HepG2 (cell line): ENCODE measurements around the gene TTLL10. TPM values are rescaled to one million over a fixed set of nuclear protein-coding genes. Genes with fewer than 3 reads are reported as not detected.
A peak's percentile ranks its signal among the peaks of the same experiment; 100 is the strongest.

Experiments used
- AGO1 ChIP-seq: fragments of 200-400 bp; formaldehyde crosslinking; IDR thresholded peaks from 2 replicates; pipeline ENCODE4 v1.6.1; 2017; ENCODE audit warnings: mild to moderate bottlenecking, low read depth, low read length, moderate library complexity; ENCODE audit not compliant: poor library complexity, severe bottlenecking
- AKAP8 ChIP-seq: sonication (generic); formaldehyde crosslinking; IDR thresholded peaks from 2 replicates; pipeline ENCODE4 v1.5.1; 2020; ENCODE audit warnings: mild to moderate bottlenecking, missing genetic modification reagents
- ARID4A ChIP-seq: sonication (generic); formaldehyde crosslinking; IDR thresholded peaks from 2 replicates; pipeline ENCODE4 v1.5.0; 2020; ENCODE audit warnings: mild to moderate bottlenecking, missing genetic modification reagents, borderline replicate concordance
- BRD4 ChIP-seq: sonication (generic); formaldehyde crosslinking; IDR thresholded peaks from 2 replicates; pipeline ENCODE4 v1.4.0; 2020; ENCODE audit warnings: missing genetic modification reagents
- E2F5 ChIP-seq: sonication (generic); formaldehyde crosslinking; conservative IDR thresholded peaks from 2 replicates; pipeline ENCODE4 v1.4.0; 2020; ENCODE audit warnings: missing genetic modification reagents
- GABPA ChIP-seq, 2 experiments: IDR thresholded peaks; 2 replicates each; pipeline ENCODE4 v1.6.1; 2011 to 2016; ENCODE audit warnings: low read depth in 2 of 2, low read length in 1 of 2, missing biosample characterization in 1 of 2, missing genetic modification characterization in 1 of 2
- HNRNPK ChIP-seq: fragments of 200-400 bp; formaldehyde crosslinking; IDR thresholded peaks from 2 replicates; pipeline ENCODE4 v1.6.1; 2018; ENCODE audit warnings: low read length, low read depth, moderate library complexity, mild to moderate bottlenecking; ENCODE audit not compliant: poor library complexity, severe bottlenecking
- NR2C2 ChIP-seq: sonication (generic); formaldehyde crosslinking; IDR thresholded peaks from 2 replicates; pipeline ENCODE4 v1.4.0; 2020; ENCODE audit warnings: missing genetic modification reagents, mild to moderate bottlenecking, moderate library complexity, borderline replicate concordance
- RBM22 ChIP-seq: fragments of 200-400 bp; formaldehyde crosslinking; optimal IDR thresholded peaks from 2 replicates; pipeline ENCODE3; 2017; ENCODE audit warnings: mild to moderate bottlenecking, low read length, moderate library complexity
- SP140L ChIP-seq: sonication (generic); formaldehyde crosslinking; IDR thresholded peaks from 2 replicates; pipeline ENCODE4 v1.4.0; 2020; ENCODE audit warnings: missing genetic modification reagents, borderline replicate concordance
- TCF7L2 ChIP-seq: IDR thresholded peaks from 2 replicates; pipeline ENCODE4 v1.6.1; 2011; ENCODE audit warnings: mild to moderate bottlenecking, low read depth, low read length, moderate library complexity
- ZBTB3 ChIP-seq: sonication (generic); formaldehyde crosslinking; IDR thresholded peaks from 2 replicates; pipeline ENCODE4 v1.4.0; 2020; ENCODE audit warnings: low read depth, mild to moderate bottlenecking, moderate library complexity, missing genetic modification reagents, borderline replicate concordance
- ZFX ChIP-seq: sonication (generic); formaldehyde crosslinking; IDR thresholded peaks from 2 replicates; pipeline ENCODE4 v1.4.0; 2020; ENCODE audit warnings: mild to moderate bottlenecking, low read depth, missing genetic modification reagents, moderate library complexity
- ZNF432 ChIP-seq: sonication (generic); formaldehyde crosslinking; IDR thresholded peaks from 2 replicates; pipeline ENCODE4 v1.5.0; 2020; ENCODE audit warnings: missing genetic modification reagents, mild to moderate bottlenecking, borderline replicate concordance
- ZNF501 ChIP-seq: sonication (generic); formaldehyde crosslinking; IDR thresholded peaks from 2 replicates; pipeline ENCODE4 v1.5.1; 2020; ENCODE audit warnings: mild to moderate bottlenecking, moderate library complexity, missing genetic modification reagents
- ZNF558 ChIP-seq: sonication (generic); formaldehyde crosslinking; IDR thresholded peaks from 2 replicates; pipeline ENCODE4 v1.9.0; 2022; ENCODE audit warnings: mild to moderate bottlenecking, missing genetic modification reagents, borderline replicate concordance
- ZNF564 ChIP-seq: sonication (generic); formaldehyde crosslinking; IDR thresholded peaks from 2 replicates; pipeline ENCODE4 v1.8.1; 2023; ENCODE audit warnings: mild to moderate bottlenecking, missing genetic modification reagents
- ZNF644 ChIP-seq: IDR thresholded peaks from 2 replicates; pipeline ENCODE4 v1.6.1; 2016; ENCODE audit warnings: low read depth
- ZNF674 ChIP-seq: sonication (generic); formaldehyde crosslinking; IDR thresholded peaks from 2 replicates; pipeline ENCODE4 v1.5.0; 2020; ENCODE audit warnings: low read depth, mild to moderate bottlenecking, missing genetic modification reagents
- ZNF792 ChIP-seq: IDR thresholded peaks from 2 replicates; pipeline ENCODE4 v1.6.1; 2016
- polyA plus RNA-seq, 8 experiments: library from polyadenylated mRNA; depleted of rRNA in 3 of 8; stranded (reverse) in 7 of 8; unstranded in 1 of 8; fragments of >200 nt; fragmentation: Illumina TruSeq in 4 of 8; extraction: Trizol in 4 of 8; gene quantifications; 2 replicates each; pipeline versions ENCODE4 v1.2.1 to v1.2.3, GENCODE V29; 2011 to 2016; ENCODE audit warnings: low read depth in 4 of 8, missing spikeins in 1 of 8, mixed read lengths in 1 of 8; ENCODE audit not compliant: insufficient read depth in 1 of 8
- total RNA-seq, 5 experiments: library from RNA; depleted of rRNA; stranded (reverse); fragments of >200 nt; fragmentation: Illumina TruSeq; extraction: Trizol; gene quantifications; 2 replicates each; pipeline ENCODE4 v1.2.3, GENCODE V29; 2016; ENCODE audit warnings: low read depth in 1 of 5
- TF ChIP-seq, protein P1 (sequence below): sonication (generic); formaldehyde crosslinking; IDR thresholded peaks from 2 replicates; pipeline ENCODE4 v1.9.0; 2021; ENCODE audit warnings: missing genetic modification reagents, mild to moderate bottlenecking, borderline replicate concordance

The TTLL10 gene
- total and polyA plus RNA-seq, 2 of the 13 experiments (the other 11 are each of a cell fraction or from before 2014, with no cell fraction given): not detected

DNA sequence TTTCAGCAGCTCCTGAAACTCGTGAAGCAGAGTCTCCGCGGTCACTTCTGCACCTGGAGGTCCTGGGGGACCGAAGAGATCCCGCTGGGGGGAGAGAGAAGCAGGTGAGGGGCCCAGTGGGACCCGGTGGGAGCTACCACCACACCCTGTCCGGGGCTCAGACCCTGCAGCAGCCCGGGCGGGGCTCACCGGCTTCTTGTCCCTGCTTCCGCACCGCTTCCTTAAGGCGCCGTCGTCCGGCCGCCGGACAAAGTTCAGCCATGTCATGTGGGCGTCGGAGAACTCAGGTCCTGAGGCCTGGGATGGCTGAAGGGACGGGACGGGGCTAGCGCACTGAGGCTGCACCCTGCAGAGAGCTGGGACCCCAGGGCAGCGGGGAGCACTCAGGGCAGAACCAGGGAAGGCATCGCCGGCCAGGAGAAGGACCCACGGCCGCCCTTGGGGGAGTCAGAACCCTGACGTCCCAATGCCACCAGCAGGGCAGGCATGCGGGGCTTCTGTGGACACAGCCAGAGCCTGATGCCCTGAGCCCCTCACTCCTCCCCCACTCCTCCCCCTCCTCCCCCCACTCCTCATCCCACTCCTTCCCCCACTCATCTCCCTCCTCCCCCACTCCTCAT lies 70.6 kb downstream of the TTLL10 start (continued):
- TF ChIP-seq E2F5 (CRISPR knock-in tag): no peak
- no peak for TF ChIP-seq ZNF558 (CRISPR knock-in tag)
- TF ChIP-seq TCF7L2: no peak
- no peak for TF ChIP-seq RBM22
- TF ChIP-seq SP140L: no peak
- TF ChIP-seq NR2C2 (CRISPR knock-in tag): no peak
- no peak for TF ChIP-seq ZNF564 (CRISPR knock-in tag)
- no peak for TF ChIP-seq ZNF644 (CRISPR knock-in tag)
- TF ChIP-seq ZFX: peak; percentile 19; the same call in 1 of the 2 replicates
- TF ChIP-seq ZNF674: no peak
- TF ChIP-seq HNRNPK: peak; percentile 90
- TF ChIP-seq GABPA (IDR thresholded peaks at IDR 0.05; ENCODE audit: low read depth, low read length): no peak
- TF ChIP-seq GABPA (CRISPR knock-in tag; IDR thresholded peaks at IDR 0.05; ENCODE audit: low read depth): no peak
- TF ChIP-seq AGO1: peak; percentile 67
- TF ChIP-seq BRD4 (CRISPR knock-in tag): no peak
- TF ChIP-seq ARID4A (CRISPR knock-in tag): no peak
- no peak for TF ChIP-seq ZNF432 (CRISPR knock-in tag)
- TF ChIP-seq, protein P1, sequence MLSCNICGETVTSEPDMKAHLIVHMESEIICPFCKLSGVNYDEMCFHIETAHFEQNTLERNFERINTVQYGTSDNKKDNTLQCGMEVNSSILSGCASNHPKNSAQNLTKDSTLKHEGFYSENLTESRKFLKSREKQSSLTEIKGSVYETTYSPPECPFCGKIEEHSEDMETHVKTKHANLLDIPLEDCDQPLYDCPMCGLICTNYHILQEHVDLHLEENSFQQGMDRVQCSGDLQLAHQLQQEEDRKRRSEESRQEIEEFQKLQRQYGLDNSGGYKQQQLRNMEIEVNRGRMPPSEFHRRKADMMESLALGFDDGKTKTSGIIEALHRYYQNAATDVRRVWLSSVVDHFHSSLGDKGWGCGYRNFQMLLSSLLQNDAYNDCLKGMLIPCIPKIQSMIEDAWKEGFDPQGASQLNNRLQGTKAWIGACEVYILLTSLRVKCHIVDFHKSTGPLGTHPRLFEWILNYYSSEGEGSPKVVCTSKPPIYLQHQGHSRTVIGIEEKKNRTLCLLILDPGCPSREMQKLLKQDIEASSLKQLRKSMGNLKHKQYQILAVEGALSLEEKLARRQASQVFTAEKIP (CRISPR knock-in tag): no peak
- TF ChIP-seq ZBTB3 (CRISPR knock-in tag): no peak
- TF ChIP-seq ZNF792 (CRISPR knock-in tag): no peak
- peak; percentile 73; the same call in 1 of the 2 replicates for TF ChIP-seq AKAP8
- peak; percentile 68; the same call in 1 of the 2 replicates for TF ChIP-seq ZNF501
